Right lobe of liver (tissue), 4 donors: ENCODE results near the gene GSC.

Source experiments
- POLR2A ChIP-seq: fragments of 450-650 bp; IDR thresholded peaks from one replicate; pipeline ENCODE4 v1.6.1; 2017; ENCODE audit warnings: antibody characterized with exemption, mild to moderate bottlenecking
- TF ChIP-seq, protein P1 (sequence below), 4 donors: fragments of 200-600 bp in 3 of 4; fragments of 450-650 bp in 1 of 4; IDR thresholded peaks; one replicate each; pipeline versions ENCODE4 v1.5.1 to v1.8.0; 2016 to 2022; ENCODE audit warnings: antibody characterized with exemption in 4 of 4, mild to moderate bottlenecking in 2 of 4
- donor health status: DM: no; HTN: no; CAD: no.
- donor health status: DM: no; HTN: no; CAD: no.
- donor health status: DM: no; HTN: yes; CAD: no.

DNA sequence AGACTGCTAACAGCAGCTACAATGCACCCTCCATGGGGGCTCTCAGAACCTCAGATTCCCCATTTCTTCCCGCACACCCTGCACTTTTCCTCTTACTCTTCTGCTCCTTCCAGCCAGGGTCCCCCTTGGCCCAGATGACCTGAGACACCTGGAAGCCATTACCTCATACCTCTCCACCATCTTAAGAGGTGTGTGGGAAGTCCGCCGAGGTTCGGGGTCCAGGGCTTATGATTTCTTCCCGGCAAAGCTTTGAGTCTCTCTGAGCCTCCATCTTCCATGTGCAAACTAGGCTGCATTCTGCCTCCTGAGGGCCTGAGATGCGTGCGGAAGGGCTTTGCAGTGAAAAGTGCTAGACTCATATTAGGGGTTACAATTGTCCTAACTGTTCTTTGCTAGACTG lies 5.3 kb downstream of the GSC start:
- TF ChIP-seq, protein P1, sequence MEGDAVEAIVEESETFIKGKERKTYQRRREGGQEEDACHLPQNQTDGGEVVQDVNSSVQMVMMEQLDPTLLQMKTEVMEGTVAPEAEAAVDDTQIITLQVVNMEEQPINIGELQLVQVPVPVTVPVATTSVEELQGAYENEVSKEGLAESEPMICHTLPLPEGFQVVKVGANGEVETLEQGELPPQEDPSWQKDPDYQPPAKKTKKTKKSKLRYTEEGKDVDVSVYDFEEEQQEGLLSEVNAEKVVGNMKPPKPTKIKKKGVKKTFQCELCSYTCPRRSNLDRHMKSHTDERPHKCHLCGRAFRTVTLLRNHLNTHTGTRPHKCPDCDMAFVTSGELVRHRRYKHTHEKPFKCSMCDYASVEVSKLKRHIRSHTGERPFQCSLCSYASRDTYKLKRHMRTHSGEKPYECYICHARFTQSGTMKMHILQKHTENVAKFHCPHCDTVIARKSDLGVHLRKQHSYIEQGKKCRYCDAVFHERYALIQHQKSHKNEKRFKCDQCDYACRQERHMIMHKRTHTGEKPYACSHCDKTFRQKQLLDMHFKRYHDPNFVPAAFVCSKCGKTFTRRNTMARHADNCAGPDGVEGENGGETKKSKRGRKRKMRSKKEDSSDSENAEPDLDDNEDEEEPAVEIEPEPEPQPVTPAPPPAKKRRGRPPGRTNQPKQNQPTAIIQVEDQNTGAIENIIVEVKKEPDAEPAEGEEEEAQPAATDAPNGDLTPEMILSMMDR (IDR thresholded peaks at IDR 0.05), result no peak
- TF ChIP-seq POLR2A, result no peak
